IPS-NIHi11 (cell line): ENCODE data around the gene ACSF2.

Experiments used
- DNase-seq: peaks from one replicate; pipeline ENCODE4 v3.0.0; 2012; ENCODE audit warnings: mixed read lengths, low spot score

ACSF2 gene

DNA sequence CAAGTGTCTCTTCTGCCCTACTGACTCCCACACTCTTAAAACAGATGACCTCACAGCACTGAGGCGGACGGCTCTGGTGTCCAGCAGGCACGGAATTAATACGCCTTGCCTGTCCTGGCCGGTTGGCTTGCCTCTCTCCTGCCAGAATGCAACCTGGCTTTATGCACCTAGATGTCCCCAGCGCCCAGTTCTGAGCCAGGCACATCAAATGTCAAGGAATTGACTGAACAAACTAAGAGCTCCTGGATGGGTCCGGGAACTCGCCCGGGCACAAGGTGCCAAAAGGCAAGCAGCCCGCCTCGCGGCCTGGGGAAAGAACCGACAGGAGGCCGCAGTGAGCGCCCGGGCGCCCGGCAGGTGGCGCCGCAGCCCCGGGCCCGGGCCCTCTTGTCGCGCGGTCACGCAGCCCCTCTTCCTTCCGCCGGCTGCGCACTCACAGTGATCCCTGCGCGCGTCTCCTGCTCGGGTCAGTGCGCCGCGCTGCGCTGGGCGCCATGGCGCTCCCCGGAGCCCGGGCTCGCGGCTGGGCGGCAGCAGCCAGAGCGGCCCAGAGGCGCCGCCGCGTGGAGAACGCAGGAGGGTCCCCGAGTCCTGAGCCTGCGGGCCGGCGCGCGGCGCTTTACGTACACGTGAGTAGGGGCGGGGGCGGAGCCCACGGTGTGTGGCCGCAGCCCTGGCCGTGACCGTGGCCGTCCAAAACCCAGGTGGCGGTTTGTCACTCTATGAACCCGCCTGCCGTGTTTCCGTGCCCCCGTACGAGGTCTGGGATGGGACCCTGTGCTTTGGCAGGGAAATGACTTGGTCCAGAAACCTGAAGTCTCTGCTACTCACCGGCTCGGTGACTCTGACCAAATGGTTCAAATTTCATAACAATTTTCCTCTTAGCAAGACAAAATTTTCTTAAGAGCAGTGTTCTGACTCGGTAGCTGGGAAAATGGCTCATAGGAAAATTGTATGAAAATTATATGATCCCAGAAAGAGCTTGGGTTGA lies 52.7 kb downstream of the ACSF2 start, which contains the start of gene RSAD1:
TSS of gene RSAD1 (plus strand) at position 470 of the 991 bp plus-strand sequence. CDS start at position 495, 25 bp downstream.
- peak; percentile 87 for DNase-seq

- peak; percentile 84 for DNase-seq
Measured at GRCh38 chr17:50479522-50480141, 53.6 kb downstream of the ACSF2 start.

DNA sequence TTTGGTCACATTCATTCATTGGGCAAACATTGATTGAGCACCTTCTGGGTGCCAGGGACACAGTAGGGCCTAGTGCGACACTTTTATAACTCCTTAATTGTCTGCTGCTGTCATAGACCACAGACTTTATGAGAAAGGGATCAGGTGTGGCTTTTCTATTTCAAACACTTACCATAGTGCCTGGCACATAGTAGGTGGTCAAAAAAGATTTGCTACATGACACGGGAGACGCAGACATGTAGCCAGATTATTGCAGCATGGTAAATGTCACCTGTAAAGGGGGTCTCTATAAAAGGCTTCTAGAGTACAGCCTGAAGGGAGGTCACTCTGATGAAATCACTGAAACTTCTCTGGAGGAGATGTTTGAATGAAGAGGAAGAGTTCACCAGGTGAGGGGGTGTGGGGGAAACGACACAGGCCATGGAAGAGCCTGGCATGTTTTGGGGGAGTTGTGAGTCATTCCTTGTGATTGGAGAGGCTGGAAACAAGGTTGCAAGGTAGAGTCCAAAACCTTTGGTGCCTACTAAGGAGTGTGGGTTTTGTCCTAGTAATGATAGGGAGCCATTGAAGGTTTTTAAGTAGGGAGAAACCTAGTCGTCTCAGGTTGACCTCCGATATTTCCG lies 54.2 kb downstream of the ACSF2 start:
- no peak for DNase-seq

DNA sequence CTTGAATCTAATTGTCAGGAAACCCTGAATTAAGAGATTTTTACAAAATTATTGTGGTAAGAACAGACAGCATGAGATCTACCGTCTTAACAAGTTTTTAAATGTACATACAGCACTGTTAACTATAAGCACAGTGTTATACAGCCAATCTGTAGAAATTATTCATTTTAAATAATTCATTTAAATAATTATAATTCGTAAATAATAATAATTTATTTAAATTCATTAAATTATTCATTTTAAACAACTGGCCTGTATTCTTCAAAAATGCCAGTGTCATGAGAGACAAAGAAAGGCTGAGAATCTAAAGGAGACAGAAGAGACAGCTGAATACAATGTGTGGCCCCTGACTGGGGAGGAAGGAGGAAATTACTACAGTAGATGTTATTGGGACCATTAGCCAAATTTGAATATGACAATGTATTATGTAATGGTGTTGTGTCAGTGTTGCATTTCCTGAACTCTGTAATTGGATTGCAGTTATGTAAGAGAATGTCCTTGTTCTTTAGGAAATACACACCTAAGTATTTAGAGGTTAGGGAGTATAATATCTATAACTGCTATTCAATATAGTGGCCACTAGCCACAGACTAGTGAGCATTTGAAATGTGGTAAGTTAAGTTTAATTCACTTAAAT lies 55.0 kb downstream of the ACSF2 start:
- no peak for DNase-seq

DNA sequence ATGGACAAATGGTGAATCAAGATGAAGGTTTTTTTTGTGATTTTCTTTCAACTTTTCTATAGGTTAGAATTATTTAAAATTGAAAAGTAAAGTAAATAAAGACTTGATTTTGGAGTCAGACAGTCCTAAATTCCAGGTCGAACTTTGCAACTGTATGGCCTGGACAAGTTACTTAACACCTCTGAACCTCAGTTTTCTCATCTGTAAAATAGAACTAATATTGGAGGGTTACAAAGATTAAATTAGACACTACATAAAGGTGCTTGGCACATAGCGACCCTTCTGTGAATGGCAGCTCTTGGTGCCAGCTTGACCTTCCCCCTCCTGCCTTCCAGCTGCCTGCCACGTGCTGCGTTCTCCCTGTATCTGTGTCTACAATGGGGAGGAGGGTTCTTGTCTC lies 55.6 kb downstream of the ACSF2 start:
- no peak for DNase-seq

GRCh38 chr17:50482110-50482509 lies 56.1 kb downstream of the ACSF2 start:
- DNase-seq: no peak

GRCh38 chr17:50482516-50482915 lies 56.5 kb downstream of the ACSF2 start:
- DNase-seq: peak; percentile 83

DNA sequence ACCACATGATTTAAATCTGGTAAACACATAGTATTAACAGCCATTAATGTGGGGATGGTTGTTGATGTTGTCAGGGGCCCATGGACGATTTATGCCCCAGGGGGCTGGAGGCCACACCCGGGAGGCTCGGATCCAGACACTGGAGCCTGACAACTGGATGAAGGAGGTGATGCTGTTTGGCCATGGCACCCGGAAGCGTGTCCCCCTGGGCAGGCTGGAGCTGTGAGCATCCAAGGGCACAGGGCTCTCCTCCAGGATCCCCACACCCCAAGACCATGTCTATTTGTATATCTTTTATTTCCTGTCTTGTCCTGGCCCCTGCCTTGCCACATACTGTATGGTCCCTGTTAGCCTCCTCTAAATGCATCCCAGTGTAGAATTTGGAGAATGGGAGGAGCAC lies 57.2 kb downstream of the ACSF2 start:
- DNase-seq: no peak

GRCh38 chr17:50484386-50485155 lies 58.6 kb downstream of the ACSF2 start:
- no peak for DNase-seq

DNA sequence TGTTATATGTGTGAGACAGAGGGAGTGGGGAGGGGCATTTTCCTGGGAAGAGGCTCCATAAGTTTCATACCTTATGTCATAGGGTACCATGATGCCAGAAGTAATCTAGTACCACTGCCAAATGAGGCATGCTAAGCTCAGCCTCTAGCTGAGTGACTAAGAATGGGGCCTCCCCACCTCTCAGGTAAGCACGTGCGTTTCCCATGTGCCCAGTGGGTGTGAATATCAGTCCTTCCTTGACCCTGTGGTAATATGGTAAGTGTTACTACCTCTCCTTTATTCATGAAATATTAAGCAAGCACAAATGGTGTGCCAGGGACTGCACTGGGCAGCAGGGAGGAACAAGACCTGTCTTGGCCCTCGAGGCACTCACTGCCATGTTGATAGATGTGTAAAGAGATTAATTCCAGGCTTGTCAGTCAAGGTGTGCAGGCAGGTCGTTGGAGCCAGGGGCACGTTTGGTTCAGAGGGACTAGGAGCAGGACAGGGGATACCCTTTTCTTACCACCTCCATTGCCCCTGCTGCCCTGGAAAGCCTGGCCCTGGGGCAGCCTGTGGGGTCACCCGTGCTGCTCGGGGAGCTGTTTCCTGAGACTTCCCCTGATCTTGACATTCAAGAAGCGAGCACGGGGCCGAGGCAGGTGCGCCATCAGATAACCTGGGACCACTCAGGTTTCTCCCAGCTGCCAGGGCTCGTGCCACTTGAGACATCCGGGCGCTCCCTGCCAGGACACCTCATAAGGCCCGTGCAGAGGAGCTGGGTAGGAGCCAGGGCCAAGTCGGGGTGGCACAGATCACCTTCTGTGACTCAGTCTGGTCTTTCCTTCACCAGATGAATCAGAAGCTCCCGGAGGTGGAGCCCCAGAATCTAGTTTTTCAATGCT lies 61.4 kb downstream of the ACSF2 start:
- DNase-seq: no peak

- no peak for DNase-seq
Measured at GRCh38 chr17:50488880-50489279, 62.9 kb downstream of the ACSF2 start.

GRCh38 chr17:50491505-50491904 lies 65.5 kb downstream of the ACSF2 start:
- DNase-seq: no peak

DNA sequence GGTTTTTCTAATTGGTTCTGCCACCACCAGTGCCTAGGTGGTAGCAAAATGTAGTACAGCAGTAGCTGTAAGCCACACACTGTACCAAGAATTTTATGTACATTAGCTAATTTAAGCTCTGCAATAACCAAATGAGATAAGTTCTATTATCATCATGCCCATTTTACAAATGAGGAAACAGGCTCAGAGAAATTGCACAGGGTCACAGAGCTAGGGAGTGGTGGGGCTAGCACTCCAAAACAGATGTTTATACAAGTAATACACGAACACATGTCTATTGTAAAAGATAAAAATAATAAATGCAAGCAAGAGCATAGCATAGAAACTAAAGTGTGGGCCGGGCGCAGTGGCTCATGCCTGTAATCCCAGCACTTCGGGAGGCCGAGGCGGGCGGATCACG lies 66.2 kb downstream of the ACSF2 start:
- no peak for DNase-seq

- DNase-seq: no peak
Measured at GRCh38 chr17:50493744-50494143, 67.7 kb downstream of the ACSF2 start.

DNA sequence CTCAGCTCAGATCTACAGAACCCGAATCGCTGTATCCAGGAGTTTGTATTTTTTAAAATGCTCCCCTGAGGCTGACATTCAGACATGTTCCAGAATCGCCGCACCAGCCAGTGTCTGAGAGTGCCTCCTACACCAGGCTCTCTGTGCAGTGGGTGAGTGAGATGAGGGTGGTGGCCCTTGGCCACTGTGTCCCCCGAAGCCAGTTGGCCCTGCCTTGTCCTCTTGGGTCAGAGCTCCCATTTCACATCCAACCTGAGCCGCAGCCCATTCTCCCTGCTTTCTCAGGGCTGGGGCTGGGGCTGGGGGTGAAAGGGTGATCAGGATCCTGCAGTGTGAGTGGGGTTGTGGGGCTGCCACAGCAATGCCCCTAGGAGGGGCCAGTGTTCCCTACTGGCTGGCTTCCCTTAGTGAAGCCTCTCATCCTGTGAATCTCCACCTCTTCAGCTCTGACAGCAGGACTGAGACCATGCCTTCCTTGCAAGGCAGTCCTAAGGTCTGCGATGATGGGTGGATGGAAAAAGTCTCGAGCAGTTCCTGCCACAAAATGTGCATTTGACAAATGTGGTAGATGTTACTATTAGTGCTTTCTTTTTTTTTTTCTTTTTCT lies 69.3 kb downstream of the ACSF2 start:
- DNase-seq: no peak

DNA sequence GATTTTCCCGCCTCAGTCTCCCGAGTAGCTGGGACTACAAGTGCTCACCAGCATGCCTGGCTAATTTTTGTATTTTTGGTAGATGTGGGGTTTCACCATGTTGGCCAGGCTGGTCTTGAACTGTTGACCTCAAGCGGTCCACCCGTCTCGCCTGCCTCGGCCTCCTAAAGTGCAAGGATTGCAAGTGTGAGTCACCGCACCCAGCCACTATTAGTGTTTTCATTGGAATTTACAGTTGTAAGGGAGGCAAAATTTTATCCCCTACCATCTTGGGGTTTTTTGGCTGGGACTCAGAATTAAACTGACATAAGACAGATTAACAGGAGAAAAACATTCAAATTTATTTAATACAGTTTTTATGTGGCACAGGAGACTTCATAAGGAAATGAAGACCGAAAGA lies 69.9 kb downstream of the ACSF2 start:
- no peak for DNase-seq

GRCh38 chr17:50498021-50498874 lies 72.2 kb downstream of the ACSF2 start:
- no peak for DNase-seq

GRCh38 chr17:50499270-50499669 lies 73.3 kb downstream of the ACSF2 start:
- DNase-seq: no peak

GRCh38 chr17:50499721-50500120 lies 73.7 kb downstream of the ACSF2 start:
- no peak for DNase-seq
